ENCODE measurements around the gene UVRAG.

Gene UVRAG

DNA sequence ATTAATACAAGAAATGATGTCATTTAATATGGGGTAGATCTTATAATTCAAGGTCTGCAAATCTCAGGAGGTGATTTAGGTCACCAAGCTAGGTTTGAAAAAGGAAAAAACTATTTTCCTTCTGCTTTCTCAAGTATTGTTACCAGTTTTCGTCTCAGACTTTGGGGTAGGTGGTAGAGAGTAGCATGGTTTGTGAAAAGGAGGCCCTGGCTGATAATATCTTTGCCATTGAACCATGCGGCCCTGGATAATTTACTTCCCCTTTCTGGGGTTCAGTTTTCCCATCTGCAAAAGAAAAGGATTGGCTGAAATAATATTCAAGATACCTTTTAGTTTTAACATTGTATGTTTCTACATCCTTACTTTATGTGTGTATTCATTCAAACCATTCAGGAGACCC is 299.2 kb downstream of the UVRAG start:
- TF ChIP-seq CREB1 (IDR thresholded peaks at IDR 0.05; ENCODE audit: low read depth) (no peak), NFIC (IDR thresholded peaks at IDR 0.05) (no peak), EP300 (IDR thresholded peaks at IDR 0.05; ENCODE audit: borderline replicate concordance) (no peak), YY1 (IDR thresholded peaks at IDR 0.05; ENCODE audit: low read depth) (no peak), CEBPB (IDR thresholded peaks at IDR 0.05) (no peak), TCF12 (IDR thresholded peaks at IDR 0.05; ENCODE audit: low read depth) (no peak), RAD21 (IDR thresholded peaks at IDR 0.05; ENCODE audit: low read depth) (no peak), EGR1 (IDR thresholded peaks at IDR 0.05) (no peak), TAF1 (IDR thresholded peaks at IDR 0.05; ENCODE audit: low read depth) (no peak), TEAD4 (IDR thresholded peaks at IDR 0.05) (no peak), ZBTB7A (IDR thresholded peaks at IDR 0.05; ENCODE audit: low read depth) (no peak)
- TF ChIP-seq, protein P1, sequence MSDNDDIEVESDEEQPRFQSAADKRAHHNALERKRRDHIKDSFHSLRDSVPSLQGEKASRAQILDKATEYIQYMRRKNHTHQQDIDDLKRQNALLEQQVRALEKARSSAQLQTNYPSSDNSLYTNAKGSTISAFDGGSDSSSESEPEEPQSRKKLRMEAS (IDR thresholded peaks at IDR 0.05), result no peak
- TF ChIP-seq, protein P2, sequence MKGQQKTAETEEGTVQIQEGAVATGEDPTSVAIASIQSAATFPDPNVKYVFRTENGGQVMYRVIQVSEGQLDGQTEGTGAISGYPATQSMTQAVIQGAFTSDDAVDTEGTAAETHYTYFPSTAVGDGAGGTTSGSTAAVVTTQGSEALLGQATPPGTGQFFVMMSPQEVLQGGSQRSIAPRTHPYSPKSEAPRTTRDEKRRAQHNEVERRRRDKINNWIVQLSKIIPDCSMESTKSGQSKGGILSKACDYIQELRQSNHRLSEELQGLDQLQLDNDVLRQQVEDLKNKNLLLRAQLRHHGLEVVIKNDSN (IDR thresholded peaks at IDR 0.05), result no peak
- TF ChIP-seq, protein P3, sequence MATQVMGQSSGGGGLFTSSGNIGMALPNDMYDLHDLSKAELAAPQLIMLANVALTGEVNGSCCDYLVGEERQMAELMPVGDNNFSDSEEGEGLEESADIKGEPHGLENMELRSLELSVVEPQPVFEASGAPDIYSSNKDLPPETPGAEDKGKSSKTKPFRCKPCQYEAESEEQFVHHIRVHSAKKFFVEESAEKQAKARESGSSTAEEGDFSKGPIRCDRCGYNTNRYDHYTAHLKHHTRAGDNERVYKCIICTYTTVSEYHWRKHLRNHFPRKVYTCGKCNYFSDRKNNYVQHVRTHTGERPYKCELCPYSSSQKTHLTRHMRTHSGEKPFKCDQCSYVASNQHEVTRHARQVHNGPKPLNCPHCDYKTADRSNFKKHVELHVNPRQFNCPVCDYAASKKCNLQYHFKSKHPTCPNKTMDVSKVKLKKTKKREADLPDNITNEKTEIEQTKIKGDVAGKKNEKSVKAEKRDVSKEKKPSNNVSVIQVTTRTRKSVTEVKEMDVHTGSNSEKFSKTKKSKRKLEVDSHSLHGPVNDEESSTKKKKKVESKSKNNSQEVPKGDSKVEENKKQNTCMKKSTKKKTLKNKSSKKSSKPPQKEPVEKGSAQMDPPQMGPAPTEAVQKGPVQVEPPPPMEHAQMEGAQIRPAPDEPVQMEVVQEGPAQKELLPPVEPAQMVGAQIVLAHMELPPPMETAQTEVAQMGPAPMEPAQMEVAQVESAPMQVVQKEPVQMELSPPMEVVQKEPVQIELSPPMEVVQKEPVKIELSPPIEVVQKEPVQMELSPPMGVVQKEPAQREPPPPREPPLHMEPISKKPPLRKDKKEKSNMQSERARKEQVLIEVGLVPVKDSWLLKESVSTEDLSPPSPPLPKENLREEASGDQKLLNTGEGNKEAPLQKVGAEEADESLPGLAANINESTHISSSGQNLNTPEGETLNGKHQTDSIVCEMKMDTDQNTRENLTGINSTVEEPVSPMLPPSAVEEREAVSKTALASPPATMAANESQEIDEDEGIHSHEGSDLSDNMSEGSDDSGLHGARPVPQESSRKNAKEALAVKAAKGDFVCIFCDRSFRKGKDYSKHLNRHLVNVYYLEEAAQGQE (IDR thresholded peaks at IDR 0.05; ENCODE audit: low read depth), result no peak

DNA sequence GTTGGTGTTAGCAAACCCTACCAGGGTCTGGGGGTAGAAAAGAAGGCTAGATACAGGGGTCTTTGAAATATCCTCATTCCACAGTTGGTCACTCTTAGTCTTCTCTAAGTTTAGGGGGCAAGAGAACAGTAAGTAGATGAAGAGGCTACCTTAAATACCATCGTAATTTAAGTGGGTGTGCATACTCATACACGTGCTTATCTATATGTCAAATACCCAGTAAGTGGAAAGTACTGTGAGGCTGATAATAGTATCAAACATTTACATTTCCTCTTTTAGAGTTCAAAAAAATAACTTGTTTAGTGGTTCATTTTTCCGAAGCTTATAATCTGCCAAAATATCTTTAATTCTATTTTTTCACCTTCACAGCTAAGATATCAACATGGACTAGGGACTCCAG is 300.5 kb downstream of the UVRAG start:
- TF ChIP-seq EP300 (IDR thresholded peaks at IDR 0.05; ENCODE audit: borderline replicate concordance) (no peak), EGR1 (IDR thresholded peaks at IDR 0.05) (no peak), RAD21 (IDR thresholded peaks at IDR 0.05; ENCODE audit: low read depth) (no peak), NFIC (IDR thresholded peaks at IDR 0.05) (no peak)

DNA sequence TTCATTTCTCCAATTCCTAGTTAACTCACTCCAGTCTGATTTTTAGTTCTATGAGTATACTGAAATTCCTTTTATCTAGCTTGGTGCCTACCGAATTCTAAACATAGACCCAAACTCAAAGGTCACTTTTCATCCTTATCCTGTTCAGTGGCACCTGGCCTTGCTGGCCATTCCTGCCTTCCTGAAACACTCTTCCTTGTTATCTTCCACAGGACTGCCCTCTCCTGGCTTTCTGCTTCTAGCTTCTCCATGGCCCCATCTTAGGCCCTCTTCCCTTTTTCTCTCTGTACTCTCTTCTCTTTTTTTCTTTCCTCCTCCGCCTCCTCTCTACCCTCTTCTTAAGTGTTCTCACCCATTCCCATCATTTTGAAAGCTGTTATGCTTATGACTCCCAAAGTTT is 304.0 kb downstream of the UVRAG start:
- TF ChIP-seq RAD21 (IDR thresholded peaks at IDR 0.05; ENCODE audit: low read depth) (no peak), NFIC (IDR thresholded peaks at IDR 0.05) (no peak), CEBPB (IDR thresholded peaks at IDR 0.05) (no peak), CREB1 (IDR thresholded peaks at IDR 0.05; ENCODE audit: low read depth) (no peak), YY1 (IDR thresholded peaks at IDR 0.05; ENCODE audit: low read depth) (no peak)
- TF ChIP-seq, protein P2 (IDR thresholded peaks at IDR 0.05), result no peak
- TF ChIP-seq, protein P3 (IDR thresholded peaks at IDR 0.05; ENCODE audit: low read depth), result no peak

DNA sequence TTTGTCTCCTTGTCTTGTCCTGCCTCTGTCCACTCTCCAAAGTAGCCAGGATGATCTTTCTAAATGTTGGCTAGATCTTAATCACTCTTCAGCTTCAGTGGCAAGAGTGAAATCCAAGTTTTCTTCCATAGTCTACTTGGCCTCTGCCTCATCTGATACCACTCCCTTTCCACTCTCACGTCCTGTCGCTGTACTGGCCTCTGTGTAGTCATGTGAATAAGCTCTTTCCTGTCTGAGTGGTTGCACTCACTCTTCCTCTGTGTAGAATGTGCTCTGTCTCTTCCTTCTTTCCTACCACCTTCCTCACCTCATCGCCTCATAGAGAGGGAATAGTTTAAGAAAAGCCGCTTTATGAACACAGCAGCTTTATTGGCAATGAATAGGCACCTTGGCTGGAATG is 304.8 kb downstream of the UVRAG start:
- TF ChIP-seq EGR1 (IDR thresholded peaks at IDR 0.05) (no peak), FOXM1 (IDR thresholded peaks at IDR 0.05; ENCODE audit: borderline replicate concordance, low read depth) (no peak), ZBTB7A (IDR thresholded peaks at IDR 0.05; ENCODE audit: low read depth) (no peak), EP300 (IDR thresholded peaks at IDR 0.05; ENCODE audit: borderline replicate concordance) (no peak), TEAD4 (IDR thresholded peaks at IDR 0.05) (no peak), RAD21 (IDR thresholded peaks at IDR 0.05; ENCODE audit: low read depth) (no peak), CREB1 (IDR thresholded peaks at IDR 0.05; ENCODE audit: low read depth) (no peak), TAF1 (IDR thresholded peaks at IDR 0.05; ENCODE audit: low read depth) (no peak), CEBPB (IDR thresholded peaks at IDR 0.05) (no peak), TCF12 (IDR thresholded peaks at IDR 0.05; ENCODE audit: low read depth) (no peak), YY1 (IDR thresholded peaks at IDR 0.05; ENCODE audit: low read depth) (no peak), NFIC (IDR thresholded peaks at IDR 0.05) (no peak)
- TF ChIP-seq, protein P2 (IDR thresholded peaks at IDR 0.05), result no peak
- TF ChIP-seq, protein P3 (IDR thresholded peaks at IDR 0.05; ENCODE audit: low read depth), result no peak
- TF ChIP-seq, protein P1 (IDR thresholded peaks at IDR 0.05), result no peak

Measured in Ishikawa (cell line).